SK-N-MC (cell line): ENCODE data around the gene ISCA1.
"Not testable (repeated sequence)": the region's sequence is repeated elsewhere in the genome, so short reads cannot be mapped to it uniquely, and the experiment has no call there.

Experiments
- DNase-seq: peaks from one replicate; pipeline ENCODE4 v3.0.0-alpha.2; 2011; ENCODE audit warnings: low read depth, low spot score
- H3K27ac ChIP-seq: fragments of 200-600 bp; sonication (generic); 2 replicates; pipeline ENCODE4 v1.5.1; 2016; ENCODE audit warnings: mixed run types
- H3K36me3 ChIP-seq: fragments of 200-600 bp; sonication (generic); 2 replicates; pipeline ENCODE4 v1.6.1; 2017; ENCODE audit warnings: antibody characterized with exemption, low read length, mixed read lengths; ENCODE audit not compliant: insufficient read depth
- H3K4me3 ChIP-seq: fragments of 200-600 bp; sonication (generic); 2 replicates; pipeline ENCODE4 v1.5.1; 2016
- H3K9ac ChIP-seq: fragments of 200-600 bp; sonication (generic); 2 replicates; pipeline ENCODE4 v1.8.0; 2017; ENCODE audit warnings: mixed run types, mixed read lengths; ENCODE audit not compliant: insufficient read length
- H3K9me3 ChIP-seq: fragments of 200-600 bp; sonication (generic); 2 replicates; pipeline ENCODE4 v1.6.1; 2017; ENCODE audit warnings: low read depth, mild to moderate bottlenecking, antibody characterized with exemption, low read length, moderate library complexity, mixed read lengths
- EZH2 ChIP-seq: fragments of 200-600 bp; sonication (generic); IDR thresholded peaks from one replicate; pipeline ENCODE4 v1.6.1; 2017; ENCODE audit warnings: antibody characterized with exemption
- FOXP2 ChIP-seq: optimal IDR thresholded peaks from 2 replicates; pipeline ENCODE3; 2011; ENCODE audit warnings: mild to moderate bottlenecking, moderate library complexity; ENCODE audit not compliant: insufficient read depth; ENCODE audit errors: extremely low read length, control extremely low read depth
- POLR2AphosphoS5 ChIP-seq: IDR thresholded peaks from 2 replicates; pipeline ENCODE4 v1.6.1; 2012; ENCODE audit warnings: mild to moderate bottlenecking, low read depth, low read length, borderline replicate concordance

The ISCA1 gene

GRCh38 chr9:86318187-86318586 lies 35.8 kb upstream of the ISCA1 start:
- no peak for DNase-seq
- TF ChIP-seq EZH2 = no peak
- TF ChIP-seq FOXP2 = no peak
- no peak for TF ChIP-seq POLR2AphosphoS5
- Histone ChIP-seq H3K9ac (no peak overlapping the region), H3K27ac (no peak overlapping the region), H3K9me3 (no peaks in the 10 kb centered on the region), H3K4me3 (no peak overlapping the region), H3K36me3 (peaks cover 83% of the 10 kb centered on the region)

- no peaks in the 10 kb centered on the region for H3K9me3 ChIP-seq
- DNase-seq = no peak
- H3K4me3 ChIP-seq = no peak overlapping the region
- H3K36me3 ChIP-seq = peaks cover 66% of the 10 kb centered on the region
- H3K27ac ChIP-seq = no peak overlapping the region
- no peak overlapping the region for H3K9ac ChIP-seq
- no peak for TF ChIP-seq POLR2AphosphoS5
- no peak for TF ChIP-seq FOXP2
- no peak for TF ChIP-seq EZH2
Observed at GRCh38 chr9:86315078-86315477, 32.7 kb upstream of the ISCA1 start.

GRCh38 chr9:86312959-86313358 lies 30.6 kb upstream of the ISCA1 start:
- not testable (repeated sequence) for H3K4me3 ChIP-seq, DNase-seq, H3K9me3 ChIP-seq, H3K27ac ChIP-seq, H3K9ac ChIP-seq
- H3K36me3 ChIP-seq = peaks cover 65% of the 10 kb centered on the region

- no peak overlapping the region for H3K4me3 ChIP-seq
- no peak overlapping the region for H3K27ac ChIP-seq
- H3K36me3 ChIP-seq = peaks cover 65% of the 10 kb centered on the region
- no peak overlapping the region for H3K9ac ChIP-seq
- no peak for DNase-seq
- TF ChIP-seq FOXP2 = no peak
- no peak for TF ChIP-seq POLR2AphosphoS5
- TF ChIP-seq EZH2 = no peak
- H3K9me3 ChIP-seq = no peaks in the 10 kb centered on the region
Observed at GRCh38 chr9:86308687-86309086, 26.3 kb upstream of the ISCA1 start.

GRCh38 chr9:86304236-86304730 lies 21.9 kb upstream of the ISCA1 start:
- TF ChIP-seq EZH2 = no peak
- DNase-seq = no peak
- Histone ChIP-seq H3K9me3 (no peaks in the 10 kb centered on the region), H3K9ac (no peak overlapping the region), H3K4me3 (no peak overlapping the region), H3K27ac (no peak overlapping the region), H3K36me3 (peaks cover 74% of the 10 kb centered on the region)

GRCh38 chr9:86303316-86303975 lies 21.1 kb upstream of the ISCA1 start:
- no peak for TF ChIP-seq EZH2
- TF ChIP-seq POLR2AphosphoS5 = no peak
- Histone ChIP-seq H3K36me3 (peaks cover 75% of the 10 kb centered on the region), H3K27ac (no peak overlapping the region), H3K9me3 (no peaks in the 10 kb centered on the region), H3K4me3 (no peak overlapping the region), H3K9ac (no peak overlapping the region)
- no peak for DNase-seq

- H3K27ac ChIP-seq = no peak overlapping the region
- no peak overlapping the region for H3K9ac ChIP-seq
- H3K4me3 ChIP-seq = no peak overlapping the region
- no peaks in the 10 kb centered on the region for H3K9me3 ChIP-seq
- DNase-seq = no peak
- peaks cover 73% of the 10 kb centered on the region for H3K36me3 ChIP-seq
- TF ChIP-seq FOXP2 = no peak
- no peak for TF ChIP-seq EZH2
- TF ChIP-seq POLR2AphosphoS5 = no peak
Observed at GRCh38 chr9:86301686-86302085, 19.3 kb upstream of the ISCA1 start.

- H3K36me3 ChIP-seq = peaks cover 66% of the 10 kb centered on the region
- H3K9me3 ChIP-seq = no peaks in the 10 kb centered on the region
- H3K9ac ChIP-seq = no peak overlapping the region
- TF ChIP-seq FOXP2 = no peak
- TF ChIP-seq EZH2 = no peak
- no peak for TF ChIP-seq POLR2AphosphoS5
- DNase-seq = no peak
- no peak overlapping the region for H3K4me3 ChIP-seq
- no peak overlapping the region for H3K27ac ChIP-seq
Observed at GRCh38 chr9:86300701-86301100, 18.4 kb upstream of the ISCA1 start.

GRCh38 chr9:86298873-86299272 lies 16.5 kb upstream of the ISCA1 start:
- Histone ChIP-seq H3K4me3 (no peak overlapping the region), H3K36me3 (peaks cover 51% of the 10 kb centered on the region), H3K9ac (no peak overlapping the region), H3K9me3 (no peaks in the 10 kb centered on the region), H3K27ac (no peak overlapping the region)
- no peak for TF ChIP-seq POLR2AphosphoS5
- no peak for TF ChIP-seq FOXP2
- TF ChIP-seq EZH2 = no peak
- DNase-seq = no peak

GRCh38 chr9:86290341-86290740 lies 8.0 kb upstream of the ISCA1 start:
- not testable (repeated sequence) for H3K4me3 ChIP-seq, H3K27ac ChIP-seq, H3K9me3 ChIP-seq, DNase-seq, H3K36me3 ChIP-seq, H3K9ac ChIP-seq
